K562 (cell line): Measurements from ENCODE around the gene HCFC1R1. TPM values are rescaled to one million over a fixed set of nuclear protein-coding genes. Genes with fewer than 3 reads are reported as not detected.
A peak's percentile ranks its signal among the peaks of the same experiment; 100 is the strongest.

Experiments used
- AFF4 ChIP-seq: sonication (generic); formaldehyde crosslinking; IDR thresholded peaks from 2 replicates; pipeline ENCODE4 v1.8.0; 2023; ENCODE audit warnings: mild to moderate bottlenecking, missing genetic modification reagents
- CTCF ChIP-seq, 3 experiments: IDR thresholded peaks in 2 of 3; conservative IDR thresholded peaks in 1 of 3; 2 replicates each; pipeline ENCODE4 v1.5.1; 2011 to 2012; ENCODE audit warnings: low read length in 3 of 3, mild to moderate bottlenecking in 3 of 3, control low read depth in 2 of 3, improper control_type of control experiment in 1 of 3, inconsistent platforms in 1 of 3, low read depth in 1 of 3, mixed read lengths in 1 of 3, moderate library complexity in 1 of 3; ENCODE audit not compliant: insufficient read depth in 2 of 3
- ETV5 ChIP-seq: sonication (generic); formaldehyde crosslinking; IDR thresholded peaks from 2 replicates; pipeline ENCODE4 v1.4.0; 2020; ENCODE audit warnings: low read depth, mild to moderate bottlenecking, missing genetic modification reagents
- MAX ChIP-seq: sonication (generic); formaldehyde crosslinking; IDR thresholded peaks from 2 replicates; pipeline ENCODE4 v1.9.0; 2022; ENCODE audit warnings: mild to moderate bottlenecking, missing genetic modification reagents
- MCM2 ChIP-seq: fragments of 450-650 bp; IDR thresholded peaks from 2 replicates; pipeline ENCODE4 v1.6.1; 2017; ENCODE audit warnings: low read depth, mild to moderate bottlenecking
- MXD1 ChIP-seq: fragments of 250-450 bp; sonication (Bioruptor Pico); IDR thresholded peaks from 2 replicates; pipeline ENCODE4 v1.8.0; 2021; ENCODE audit warnings: borderline replicate concordance, mild to moderate bottlenecking, moderate library complexity; ENCODE audit not compliant: poor library complexity, severe bottlenecking
- NCOR1 ChIP-seq: fragments of 450-650 bp; IDR thresholded peaks from 2 replicates; pipeline ENCODE4 v1.6.1; 2016; ENCODE audit warnings: mild to moderate bottlenecking, moderate library complexity
- SNIP1 ChIP-seq: fragments of 450-650 bp; IDR thresholded peaks from 2 replicates; pipeline ENCODE4 v1.7.1; 2017; ENCODE audit warnings: low read depth, mild to moderate bottlenecking
- TFAM ChIP-seq: fragments of 250-450 bp; sonication (Bioruptor Pico); conservative IDR thresholded peaks from 2 replicates; pipeline ENCODE4 v1.5.0; 2021; ENCODE audit warnings: mild to moderate bottlenecking, moderate library complexity
- U2AF2 ChIP-seq: fragments of 200-400 bp; formaldehyde crosslinking; optimal IDR thresholded peaks from 2 replicates; pipeline ENCODE3; 2017; ENCODE audit warnings: low read depth, mild to moderate bottlenecking, low read length
- ZNF134 ChIP-seq: fragments of 250-450 bp; sonication (Bioruptor Pico); conservative IDR thresholded peaks from 2 replicates; pipeline ENCODE4 v1.4.0; 2020
- ZNF431 ChIP-seq: sonication (generic); formaldehyde crosslinking; IDR thresholded peaks from 2 replicates; pipeline ENCODE4 v1.8.0; 2022; ENCODE audit warnings: mild to moderate bottlenecking, missing genetic modification reagents
- polyA plus RNA-seq, 8 experiments: library from polyadenylated mRNA; depleted of rRNA in 4 of 8; stranded (reverse) in 5 of 8; unstranded in 3 of 8; fragments of >200 nt; fragmentation: Nextera tagmentation in 2 of 8; fragmentation: Illumina TruSeq in 1 of 8; extraction: Ambion mirVana in 2 of 8; extraction: Trizol in 1 of 8; gene quantifications; 2 replicates each; pipeline versions ENCODE4 v1.2.1 to v1.2.3, GENCODE V29; 2011 to 2014; ENCODE audit warnings: inconsistent platforms in 1 of 8, missing spikeins in 1 of 8
- total RNA-seq, 7 experiments: library from RNA; depleted of rRNA in 6 of 7; stranded (reverse); fragments of >200 nt in 6 of 7; fragmentation: Illumina TruSeq in 2 of 7; extraction: Trizol in 2 of 7; gene quantifications; 2 replicates each; pipeline versions ENCODE4 v1.2.1 to v1.2.3, GENCODE V29; 2011 to 2021; ENCODE audit warnings: low replicate concordance in 1 of 7
- TF ChIP-seq, protein P1 (sequence below), 2 experiments: fragments of 450-650 bp in 1 of 2; IDR thresholded peaks; 2 replicates each; pipeline ENCODE4 v1.6.1; 2011 to 2017; ENCODE audit warnings: low read depth in 2 of 2, antibody characterized with exemption in 1 of 2, borderline replicate concordance in 1 of 2, low read length in 1 of 2, mild to moderate bottlenecking in 1 of 2, mixed read lengths in 1 of 2; ENCODE audit not compliant: control insufficient read depth in 1 of 2
- TF ChIP-seq, protein P2 (sequence below), 2 experiments: fragments of 450-650 bp; conservative IDR thresholded peaks; 2 replicates each; pipeline ENCODE4 v1.6.1; 2017; ENCODE audit warnings: mild to moderate bottlenecking in 2 of 2, moderate library complexity in 2 of 2

The HCFC1R1 gene
- total and polyA plus RNA-seq, 9 of the 15 experiments (the other 6 are each of a cell fraction or from before 2014, with no cell fraction given), result 2.2 to 29.0 (median 11.2) TPM

DNA sequence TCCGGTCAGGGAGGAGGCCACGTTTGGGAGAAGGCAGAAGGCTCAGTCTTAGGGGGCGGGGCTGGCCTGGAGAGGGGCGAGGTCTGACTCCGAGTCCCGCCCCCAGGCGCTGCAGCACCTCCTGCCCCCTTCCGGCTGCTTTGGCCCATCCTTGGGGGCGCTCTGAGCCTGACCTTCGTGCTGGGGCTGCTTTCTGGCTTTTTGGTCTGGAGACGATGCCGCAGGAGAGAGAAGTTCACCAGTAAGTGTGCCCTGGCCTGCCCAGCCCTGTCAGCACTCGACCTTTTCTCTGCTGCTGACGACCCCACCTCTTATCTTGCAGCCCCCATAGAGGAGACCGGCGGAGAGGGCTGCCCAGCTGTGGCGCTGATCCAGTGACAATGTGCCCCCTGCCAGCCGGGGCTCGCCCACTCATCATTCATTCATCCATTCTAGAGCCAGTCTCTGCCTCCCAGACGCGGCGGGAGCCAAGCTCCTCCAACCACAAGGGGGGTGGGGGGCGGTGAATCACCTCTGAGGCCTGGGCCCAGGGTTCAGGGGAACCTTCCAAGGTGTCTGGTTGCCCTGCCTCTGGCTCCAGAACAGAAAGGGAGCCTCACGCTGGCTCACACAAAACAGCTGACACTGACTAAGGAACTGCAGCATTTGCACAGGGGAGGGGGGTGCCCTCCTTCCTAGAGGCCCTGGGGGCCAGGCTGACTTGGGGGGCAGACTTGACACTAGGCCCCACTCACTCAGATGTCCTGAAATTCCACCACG, 2.1 kb downstream of the HCFC1R1 start (continued):
- TF ChIP-seq, protein P1, sequence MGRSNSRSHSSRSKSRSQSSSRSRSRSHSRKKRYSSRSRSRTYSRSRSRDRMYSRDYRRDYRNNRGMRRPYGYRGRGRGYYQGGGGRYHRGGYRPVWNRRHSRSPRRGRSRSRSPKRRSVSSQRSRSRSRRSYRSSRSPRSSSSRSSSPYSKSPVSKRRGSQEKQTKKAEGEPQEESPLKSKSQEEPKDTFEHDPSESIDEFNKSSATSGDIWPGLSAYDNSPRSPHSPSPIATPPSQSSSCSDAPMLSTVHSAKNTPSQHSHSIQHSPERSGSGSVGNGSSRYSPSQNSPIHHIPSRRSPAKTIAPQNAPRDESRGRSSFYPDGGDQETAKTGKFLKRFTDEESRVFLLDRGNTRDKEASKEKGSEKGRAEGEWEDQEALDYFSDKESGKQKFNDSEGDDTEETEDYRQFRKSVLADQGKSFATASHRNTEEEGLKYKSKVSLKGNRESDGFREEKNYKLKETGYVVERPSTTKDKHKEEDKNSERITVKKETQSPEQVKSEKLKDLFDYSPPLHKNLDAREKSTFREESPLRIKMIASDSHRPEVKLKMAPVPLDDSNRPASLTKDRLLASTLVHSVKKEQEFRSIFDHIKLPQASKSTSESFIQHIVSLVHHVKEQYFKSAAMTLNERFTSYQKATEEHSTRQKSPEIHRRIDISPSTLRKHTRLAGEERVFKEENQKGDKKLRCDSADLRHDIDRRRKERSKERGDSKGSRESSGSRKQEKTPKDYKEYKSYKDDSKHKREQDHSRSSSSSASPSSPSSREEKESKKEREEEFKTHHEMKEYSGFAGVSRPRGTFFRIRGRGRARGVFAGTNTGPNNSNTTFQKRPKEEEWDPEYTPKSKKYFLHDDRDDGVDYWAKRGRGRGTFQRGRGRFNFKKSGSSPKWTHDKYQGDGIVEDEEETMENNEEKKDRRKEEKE (IDR thresholded peaks at IDR 0.05; ENCODE audit: borderline replicate concordance in 1 of 2, control insufficient read depth in 1 of 2, low read depth in 2 of 2, low read length in 1 of 2), result 0 out of 4 replicates have a peak, but pooled peaks of 1 of the 2 experiments have one; percentile 47
- TF ChIP-seq ZNF431, result no peak
- TF ChIP-seq CTCF (IDR thresholded peaks at IDR 0.05 in 2 of 3, conservative IDR thresholded peaks at IDR 0.05 in 1 of 3; ENCODE audit: insufficient read depth in 2 of 3, low read depth in 1 of 3, low read length in 3 of 3), result peak; percentile 67 to 87 (median 68)
- TF ChIP-seq ZNF134 (CRISPR knock-in tag), result no peak
- 0 out of 2 replicates have a peak, but pooled peaks have one; percentile 27 for TF ChIP-seq NCOR1
- no peak for TF ChIP-seq U2AF2
- TF ChIP-seq, protein P2, sequence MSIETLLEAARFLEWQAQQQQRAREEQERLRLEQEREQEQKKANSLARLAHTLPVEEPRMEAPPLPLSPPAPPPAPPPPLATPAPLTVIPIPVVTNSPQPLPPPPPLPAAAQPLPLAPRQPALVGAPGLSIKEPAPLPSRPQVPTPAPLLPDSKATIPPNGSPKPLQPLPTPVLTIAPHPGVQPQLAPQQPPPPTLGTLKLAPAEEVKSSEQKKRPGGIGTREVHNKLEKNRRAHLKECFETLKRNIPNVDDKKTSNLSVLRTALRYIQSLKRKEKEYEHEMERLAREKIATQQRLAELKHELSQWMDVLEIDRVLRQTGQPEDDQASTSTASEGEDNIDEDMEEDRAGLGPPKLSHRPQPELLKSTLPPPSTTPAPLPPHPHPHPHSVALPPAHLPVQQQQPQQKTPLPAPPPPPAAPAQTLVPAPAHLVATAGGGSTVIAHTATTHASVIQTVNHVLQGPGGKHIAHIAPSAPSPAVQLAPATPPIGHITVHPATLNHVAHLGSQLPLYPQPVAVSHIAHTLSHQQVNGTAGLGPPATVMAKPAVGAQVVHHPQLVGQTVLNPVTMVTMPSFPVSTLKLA (conservative IDR thresholded peaks at IDR 0.05), result peak in 1 of 2 experiments; percentile 29; a peak in 1 of 4 replicates
- TF ChIP-seq MCM2, result no peak
- TF ChIP-seq SNIP1, result no peak
- no peak for TF ChIP-seq AFF4 (CRISPR knock-in tag)
- peak; percentile 52; the same call in 1 of the 2 replicates for TF ChIP-seq ETV5 (CRISPR knock-in tag)
- no peak for TF ChIP-seq TFAM (CRISPR knock-in tag)
- peak; percentile 21; the same call in 1 of the 2 replicates for TF ChIP-seq MAX (CRISPR knock-in tag)
- TF ChIP-seq MXD1, result no peak
